GM18868 (cell line): ENCODE data around the gene FCRL6.

Source experiments
- ATAC-seq: cut with Tn5 transposase; IDR thresholded peaks from one replicate; pipeline ENCODE4 v1.9.1; 2021; ENCODE audit warnings: mild to moderate bottlenecking, moderate library complexity; ENCODE audit not compliant: unreplicated experiment

The FCRL6 gene

DNA sequence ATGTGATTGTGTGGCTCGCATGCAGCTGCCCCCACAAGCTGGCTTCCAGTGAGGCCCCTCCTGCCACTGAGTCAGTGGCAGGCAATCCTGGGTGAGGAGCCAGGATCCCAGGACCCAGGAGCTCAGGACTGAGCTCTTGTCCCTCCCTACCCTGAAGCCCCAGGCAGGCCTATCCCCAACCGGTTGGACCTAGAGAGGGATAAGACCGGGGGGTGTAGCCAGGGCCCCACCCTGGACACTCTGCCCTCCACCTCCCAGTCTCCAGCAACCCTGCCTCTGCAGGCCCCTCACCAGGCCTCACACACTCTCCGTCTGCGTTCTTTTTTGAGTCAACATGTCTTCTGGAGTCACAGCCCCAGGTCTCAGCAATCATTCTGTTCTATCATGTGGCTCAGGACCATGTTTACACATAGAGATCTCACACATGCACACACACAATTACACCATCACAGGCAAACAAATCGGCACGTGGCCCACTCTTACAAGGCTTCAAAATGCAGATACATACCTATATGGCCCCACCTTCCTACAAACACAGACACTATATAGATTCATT, 57.7 kb downstream of the FCRL6 start:
- ATAC-seq: no peak

DNA sequence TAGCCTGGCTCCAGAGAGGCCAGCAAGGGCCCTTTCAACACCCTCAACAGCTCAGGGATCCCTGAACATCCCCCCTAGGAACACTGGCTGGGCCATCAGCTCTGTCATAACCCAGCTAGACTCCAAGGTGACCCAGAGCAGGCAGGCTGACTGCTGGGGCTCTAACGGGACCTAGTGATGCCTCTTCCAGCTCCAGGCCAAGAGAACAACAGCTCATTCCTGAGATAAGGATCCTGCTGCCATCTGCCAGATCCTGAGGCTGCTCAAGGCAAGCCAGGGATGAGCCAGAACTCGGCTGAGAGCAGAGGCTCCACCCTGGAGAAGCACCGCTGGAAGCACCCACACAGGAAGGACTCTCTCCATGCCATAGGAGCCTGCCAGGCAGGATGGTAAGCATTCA, 58.3 kb downstream of the FCRL6 start:
- no peak for ATAC-seq

- ATAC-seq: no peak
Observed at GRCh38 chr1:159861218-159861617, 59.1 kb downstream of the FCRL6 start.

DNA sequence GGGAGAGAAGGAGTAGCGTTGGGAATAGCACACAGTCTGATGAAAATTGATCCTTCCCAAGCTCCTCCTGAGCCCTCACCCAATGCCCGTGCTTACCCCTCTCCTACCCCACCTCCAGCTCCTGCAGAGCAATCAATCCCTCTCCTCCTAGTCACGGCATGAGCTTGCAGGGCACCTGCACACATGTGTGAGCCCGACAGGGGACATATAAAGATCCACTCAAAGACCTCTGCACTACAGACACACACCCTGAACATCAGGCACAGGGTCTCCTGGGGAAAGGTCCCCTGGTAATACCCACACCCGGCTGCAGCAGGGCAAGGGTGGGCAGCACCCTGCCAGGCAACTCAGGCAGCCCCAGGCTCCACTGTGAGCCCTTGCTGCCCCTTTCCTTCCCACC, 59.9 kb downstream of the FCRL6 start:
- no peak for ATAC-seq

DNA sequence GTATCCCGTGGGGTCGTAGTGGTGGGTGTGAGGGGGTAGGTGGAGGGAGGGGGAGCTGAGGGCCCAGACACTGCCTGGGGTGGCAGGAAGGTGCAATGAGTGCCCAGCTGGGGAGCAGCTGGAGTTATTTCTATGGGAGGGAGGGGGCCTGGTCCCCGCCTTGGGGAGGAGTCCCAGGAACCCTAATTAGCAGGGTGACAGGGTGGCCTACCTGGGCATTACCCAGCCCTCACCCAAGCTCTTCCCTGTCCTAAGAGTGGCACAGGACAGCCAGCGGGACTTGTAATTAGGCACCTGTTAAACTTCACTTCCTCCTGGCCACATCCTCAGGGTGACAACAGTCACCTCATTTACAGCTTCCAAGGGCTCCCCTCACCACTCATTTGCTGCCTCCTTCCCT, 60.4 kb downstream of the FCRL6 start, which contains the start of gene VSIG8:
Gene VSIG8 (minus strand): TSS at position 101 of the 400 bp plus-strand sequence. CDS start 136 bp downstream, outside the sequence.
- ATAC-seq: no peak

GRCh38 chr1:159864262-159864661, 62.1 kb downstream of the FCRL6 start:
- no peak for ATAC-seq
